Fibroblast of lung (primary cell): ENCODE measurements around the gene SLC5A1. TPM values are rescaled to one million over a fixed set of nuclear protein-coding genes. Genes with fewer than 3 reads are reported as not detected.

Source experiments
- polyA plus RNA-seq, 2 donors: library from polyadenylated mRNA; depleted of rRNA in 1 of 2; stranded (reverse) in 1 of 2; unstranded in 1 of 2; fragments of >200 nt; gene quantifications; 2 replicates each; pipeline ENCODE4 v1.2.1, GENCODE V29; 2011 to 2012; ENCODE audit warnings: missing spikeins in 1 of 2
- total RNA-seq: library from RNA; depleted of rRNA; stranded (reverse); fragments of >200 nt; gene quantifications from 2 replicates; pipeline ENCODE4 v1.2.1, GENCODE V29; 2014

The SLC5A1 gene
- total and polyA plus RNA-seq, 2 donors (not counting 1 experiment from before 2014, with no cell fraction given), result not detected

Other genes with a start within 250 kb of the SLC5A1 start
- 63.4 and 77.5 TPM in 2 replicates for gene YWHAH, start 98.7 kb upstream of the SLC5A1 start, total RNA-seq
- 233 and 250 TPM in 2 replicates for gene YWHAH, start 98.7 kb upstream of the SLC5A1 start, polyA plus RNA-seq
- gene C22orf42, start 116.0 kb downstream of the SLC5A1 start, total RNA-seq, result not detected in 2 replicates
- not detected in 2 replicates for gene C22orf42, start 116.0 kb downstream of the SLC5A1 start, polyA plus RNA-seq
- not detected in 2 replicates for gene RFPL2, start 161.8 kb downstream of the SLC5A1 start, total RNA-seq
- gene RFPL2, start 161.8 kb downstream of the SLC5A1 start, polyA plus RNA-seq, result not detected in 2 replicates
- not detected in 2 replicates for gene SLC5A4, start 212.1 kb downstream of the SLC5A1 start, total RNA-seq
- gene SLC5A4, start 212.1 kb downstream of the SLC5A1 start, polyA plus RNA-seq, result 0.02 and 0.06 TPM in 2 replicates